Naive thymus-derived CD8-positive, alpha-beta T cell (primary cell): ENCODE data around the gene MPPED1. TPM values are rescaled to one million over a fixed set of nuclear protein-coding genes. Genes with fewer than 3 reads are reported as not detected.

Experiments
- ATAC-seq, 2 donors: fragments of 150-1000 bp; cut with Tn5 transposase in 1 of 2; sonication (Bioruptor Pico), chemical (Tn5 transposase) in 1 of 2; 1 replicate in 1 of 2; 2 replicates in 1 of 2; pipeline ENCODE4 v1.10.0; 2021; ENCODE audit warnings: mild to moderate bottlenecking in 2 of 2, moderate library complexity in 2 of 2
- POLR2A ChIA-PET: fragments of 350-600 bp; sonication (Branson Sonifier 250); formaldehyde crosslinking; loops from one replicate; lab custom pipeline; 2021; ENCODE audit warnings: antibody characterized with exemption; lab: Charles Lee
- DNase-seq, 10 donors: peaks; one replicate each; pipeline versions ENCODE4 v3.0.0 to v3.0.0-alpha.2; 2020 to 2022
- H3K27ac Mint-ChIP-seq, 10 donors: one replicate each; pipeline ENCODE4 v1.8.0; 2020 to 2022; ENCODE audit warnings: mild to moderate bottlenecking in 10 of 10, mixed read lengths in 10 of 10, moderate library complexity in 4 of 10, inconsistent platforms in 1 of 10
- H3K27me3 Mint-ChIP-seq, 5 donors: one replicate each; pipeline ENCODE4 v1.8.0; 2021 to 2022; ENCODE audit warnings: mixed read lengths in 5 of 5
- H3K36me3 Mint-ChIP-seq, 3 donors: one replicate each; pipeline ENCODE4 v1.8.0; 2020 to 2022; ENCODE audit warnings: mixed read lengths in 3 of 3, mild to moderate bottlenecking in 2 of 3, inconsistent platforms in 1 of 3
- H3K4me1 Mint-ChIP-seq, 4 donors: one replicate each; pipeline ENCODE4 v1.8.0; 2021 to 2022; ENCODE audit warnings: mixed read lengths in 4 of 4
- H3K4me3 Mint-ChIP-seq, 10 donors: one replicate each; pipeline ENCODE4 v1.8.0; 2020 to 2022; ENCODE audit warnings: mild to moderate bottlenecking in 10 of 10, mixed read lengths in 10 of 10, moderate library complexity in 6 of 10, inconsistent platforms in 1 of 10
- H3K9me3 Mint-ChIP-seq, 9 donors: one replicate each; pipeline ENCODE4 v1.8.0; 2020 to 2022; ENCODE audit warnings: mixed read lengths in 9 of 9, mild to moderate bottlenecking in 3 of 9, inconsistent platforms in 1 of 9, moderate library complexity in 1 of 9
- polyA plus RNA-seq, 3 donors: library from polyadenylated mRNA; unstranded; fragments of 300-500 nt; fragmentation: Illumina TruSeq; gene quantifications; one replicate each; pipeline ENCODE4 v1.2.3, GENCODE V29; 2021
- total RNA-seq, 8 experiments: library from RNA in 2 of 8; stranded (reverse) in 2 of 8; gene quantifications; one replicate each; pipeline ENCODE4 v1.2.3 and lab custom pipeline; 2021 to 2026

Gene MPPED1
- total and polyA plus RNA-seq, 5 experiments from 2014 or later, result 0.03 TPM; not detected in 4

DNA sequence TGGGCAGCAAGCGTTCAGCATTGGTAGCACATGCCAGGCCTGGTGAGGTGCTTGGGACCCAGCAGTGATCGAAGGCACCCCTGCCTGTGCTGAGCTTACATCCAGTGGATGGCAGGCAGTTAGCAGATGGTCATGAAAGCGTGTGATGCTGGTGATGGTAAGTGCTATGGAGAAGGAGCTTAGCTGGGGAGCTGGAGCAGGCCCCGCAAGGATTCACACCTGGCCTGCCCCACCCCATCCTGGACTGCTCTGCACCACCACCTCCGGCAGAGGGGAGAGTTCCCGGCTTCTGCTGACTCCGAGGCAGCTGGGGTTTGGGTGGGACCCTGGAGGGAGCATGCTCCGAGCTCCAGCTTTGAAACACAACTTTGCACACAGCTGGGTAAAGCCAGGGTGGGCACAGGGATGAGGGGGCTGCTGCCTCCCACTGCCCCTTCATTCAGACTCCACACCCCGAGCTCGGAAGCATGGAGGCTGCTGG lies 16.2 kb downstream of the MPPED1 start:
- Mint-ChIP-seq H3K4me3 (no peak overlapping the region), H3K9me3 (no peaks in the 10 kb centered on the region), H3K4me1 (peaks cover 0 to 2% (median 0%) of the 10 kb centered on the region in 4 donors), H3K27me3 (peaks cover 12 to 52% (median 33%) of the 10 kb centered on the region in 5 donors), H3K27ac (no peak overlapping the region), H3K36me3 (no peaks in the 10 kb centered on the region)
- ATAC-seq, result no peak
- POLR2A ChIA-PET, result interaction anchor here (0.5 kb wide), 1 partner anchor 223 kb away, joined by 3 read pairs; no protein-coding TSS in a partner anchor
- DNase-seq, result no peak

DNA sequence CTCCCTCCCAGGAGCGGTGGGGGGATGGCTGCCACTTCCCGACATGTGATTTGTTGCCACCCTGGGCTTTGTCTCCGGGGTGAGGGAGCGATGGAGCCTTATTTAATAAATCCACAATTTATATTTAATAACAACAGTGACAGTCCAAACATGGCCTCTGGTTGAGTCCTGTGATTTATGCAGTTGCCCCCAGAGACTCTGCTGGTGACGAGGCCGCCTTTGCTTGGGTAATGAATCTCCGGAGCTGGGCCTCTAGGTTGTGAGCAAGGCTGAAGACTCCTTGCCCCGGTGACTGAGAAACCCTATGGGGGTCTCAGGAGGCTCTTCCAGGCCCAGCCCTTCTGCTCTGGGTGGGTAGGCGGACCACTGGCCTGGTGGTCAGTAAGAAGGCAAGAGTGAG lies 16.7 kb downstream of the MPPED1 start:
- H3K4me3 Mint-ChIP-seq, result no peak overlapping the region
- POLR2A ChIA-PET, result interaction anchor here (0.5 kb wide), 1 partner anchor 224 kb away, joined by 3 read pairs; no protein-coding TSS in a partner anchor

GRCh38 chr22:43429426-43429825 lies 17.6 kb downstream of the MPPED1 start:
- Mint-ChIP-seq H3K9me3 (no peaks in the 10 kb centered on the region), H3K27ac (no peak overlapping the region), H3K4me1 (peaks cover 0 to 2% (median 0%) of the 10 kb centered on the region in 4 donors), H3K4me3 (no peak overlapping the region), H3K36me3 (no peaks in the 10 kb centered on the region), H3K27me3 (peaks cover 12 to 52% (median 33%) of the 10 kb centered on the region in 5 donors)
- DNase-seq, result no peak
- POLR2A ChIA-PET, result no interaction called here
- ATAC-seq, result no peak

More for the DNA sequence above, 16.7 kb downstream of the MPPED1 start:
- Mint-ChIP-seq H3K9me3 (no peaks in the 10 kb centered on the region), H3K27ac (no peak overlapping the region), H3K4me1 (peaks cover 0 to 2% (median 0%) of the 10 kb centered on the region in 4 donors), H3K27me3 (peaks cover 12 to 52% (median 33%) of the 10 kb centered on the region in 5 donors), H3K36me3 (no peaks in the 10 kb centered on the region)
- ATAC-seq (no peak), DNase-seq (no peak)

DNA sequence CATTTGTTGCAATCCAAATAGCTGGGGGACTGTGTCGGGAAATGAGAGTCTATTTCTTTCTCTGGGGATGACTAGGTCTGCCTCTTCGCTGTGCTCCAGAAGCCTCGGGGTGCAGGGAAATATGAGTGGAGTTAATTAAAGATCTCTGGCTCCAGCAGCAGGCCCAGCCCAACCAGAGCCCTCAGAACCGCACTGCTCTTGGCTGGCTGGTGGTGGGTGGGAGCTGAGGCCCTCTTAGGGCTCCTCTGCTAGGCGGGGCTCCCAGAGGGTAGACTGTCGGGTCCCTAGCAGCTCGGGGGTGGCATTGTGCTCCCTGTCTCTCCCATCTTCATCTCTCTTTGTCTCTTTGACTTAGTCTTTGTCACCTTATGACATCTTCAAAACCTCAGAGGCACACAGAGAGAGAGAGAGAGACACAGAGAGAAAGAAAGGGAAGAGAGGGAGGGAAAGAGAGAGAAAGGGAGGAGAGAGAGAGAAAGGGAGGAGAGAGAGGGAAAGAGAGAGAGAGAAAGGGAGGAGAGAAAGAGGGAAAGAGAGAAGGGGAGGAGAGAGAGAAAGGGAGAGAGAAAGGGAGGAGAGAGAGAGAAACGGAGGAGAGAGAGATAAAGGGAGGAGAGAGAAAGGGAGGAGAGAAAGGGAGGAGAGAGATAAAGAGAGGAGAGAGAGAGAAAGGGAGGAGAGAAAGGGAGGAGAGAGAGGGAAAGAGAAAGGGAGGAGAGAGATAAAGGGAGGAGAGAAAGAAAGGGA lies 20.2 kb downstream of the MPPED1 start:
- DNase-seq, result no peak
- H3K27ac Mint-ChIP-seq, result no peak overlapping the region
- no peak overlapping the region for H3K4me3 Mint-ChIP-seq
- H3K9me3 Mint-ChIP-seq, result no peaks in the 10 kb centered on the region
- H3K36me3 Mint-ChIP-seq, result no peaks in the 10 kb centered on the region
- POLR2A ChIA-PET, result no interaction called here
- no peak for ATAC-seq
- H3K4me1 Mint-ChIP-seq, result peaks cover 0 to 2% (median 0%) of the 10 kb centered on the region in 4 donors
- H3K27me3 Mint-ChIP-seq, result peaks cover 11 to 47% (median 35%) of the 10 kb centered on the region in 5 donors

GRCh38 chr22:43432883-43433415 lies 21.1 kb downstream of the MPPED1 start:
- POLR2A ChIA-PET, result no interaction called here
- no peaks in the 10 kb centered on the region for H3K36me3 Mint-ChIP-seq

DNA sequence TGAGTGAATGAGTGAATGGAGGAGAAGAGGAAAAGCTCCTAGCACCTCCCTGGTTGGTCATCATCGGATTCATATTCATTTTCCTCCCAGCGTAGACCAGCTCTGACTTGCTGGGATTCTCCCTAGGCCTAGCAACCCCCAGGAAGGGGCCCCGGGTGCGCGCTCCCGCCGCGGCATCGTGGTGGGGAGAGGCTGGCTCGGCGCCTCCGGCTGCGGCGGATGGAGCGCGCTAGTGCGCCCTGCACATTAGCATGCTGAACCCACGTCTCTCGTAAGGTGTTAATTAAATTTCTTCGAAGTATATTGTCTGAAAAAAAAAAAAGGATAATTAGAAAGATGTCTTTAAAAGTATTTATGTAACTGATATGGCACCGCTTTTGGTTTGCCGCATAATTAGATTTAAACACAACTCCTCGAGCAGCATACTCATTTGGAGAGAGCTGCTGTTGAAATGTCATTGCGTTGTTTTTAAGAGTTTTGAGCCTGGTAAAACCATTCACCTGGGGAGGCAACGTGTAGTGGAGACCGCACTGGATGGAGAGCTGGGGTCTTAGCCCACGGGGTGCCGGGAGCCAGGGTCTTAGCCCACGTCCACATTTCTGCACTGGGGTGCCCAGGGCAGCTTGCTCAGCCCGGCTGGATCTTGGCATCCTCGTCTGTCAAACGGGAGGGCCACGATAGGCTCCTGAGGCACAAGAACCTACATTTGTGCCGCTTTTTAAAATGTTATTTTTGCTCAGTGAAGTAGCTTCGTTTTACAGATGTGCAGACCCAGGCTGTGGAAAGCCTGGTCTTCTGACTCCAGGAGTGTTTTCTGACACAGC lies 21.8 kb downstream of the MPPED1 start:
- Mint-ChIP-seq H3K36me3 (no peaks in the 10 kb centered on the region), H3K4me3 (no peak overlapping the region), H3K4me1 (no peaks in the 10 kb centered on the region), H3K27me3 (peaks cover 11 to 40% (median 32%) of the 10 kb centered on the region in 5 donors), H3K9me3 (no peaks in the 10 kb centered on the region), H3K27ac (no peak overlapping the region)
- POLR2A ChIA-PET, result no interaction called here
- no peak for DNase-seq
- no peak for ATAC-seq

More at GRCh38 chr22:43432883-43433415, 21.1 kb downstream of the MPPED1 start:
- no peak for DNase-seq
- no peak for ATAC-seq
- H3K9me3 Mint-ChIP-seq, result no peaks in the 10 kb centered on the region
- peaks cover 10 to 41% (median 34%) of the 10 kb centered on the region in 5 donors for H3K27me3 Mint-ChIP-seq
- no peak overlapping the region for H3K27ac Mint-ChIP-seq
- H3K4me3 Mint-ChIP-seq, result no peak overlapping the region
- H3K4me1 Mint-ChIP-seq, result no peaks in the 10 kb centered on the region

- H3K27ac Mint-ChIP-seq, result no peak overlapping the region
- H3K27me3 Mint-ChIP-seq, result peaks cover 10 to 35% (median 25%) of the 10 kb centered on the region in 5 donors
- ATAC-seq (no peak), DNase-seq (no peak)
- no peaks in the 10 kb centered on the region for H3K36me3 Mint-ChIP-seq
- no peaks in the 10 kb centered on the region for H3K9me3 Mint-ChIP-seq
- POLR2A ChIA-PET, result no interaction called here
- H3K4me1 Mint-ChIP-seq, result no peaks in the 10 kb centered on the region
- H3K4me3 Mint-ChIP-seq, result no peak overlapping the region
Observed at GRCh38 chr22:43434275-43434927, 22.6 kb downstream of the MPPED1 start.

- POLR2A ChIA-PET, result no interaction called here
Observed at GRCh38 chr22:43434928-43435311, 23.1 kb downstream of the MPPED1 start.

GRCh38 chr22:43435851-43436811 lies 24.3 kb downstream of the MPPED1 start:
- no peak for ATAC-seq
- DNase-seq, result no peak
- H3K9me3 Mint-ChIP-seq, result no peaks in the 10 kb centered on the region
- no peaks in the 10 kb centered on the region for H3K36me3 Mint-ChIP-seq
- no peak overlapping the region for H3K4me3 Mint-ChIP-seq
- H3K27me3 Mint-ChIP-seq, result peaks cover 5 to 25% (median 13%) of the 10 kb centered on the region in 5 donors
- no peak overlapping the region for H3K27ac Mint-ChIP-seq
- H3K4me1 Mint-ChIP-seq, result no peaks in the 10 kb centered on the region
- POLR2A ChIA-PET, result no interaction called here

More at GRCh38 chr22:43434928-43435311, 23.1 kb downstream of the MPPED1 start:
- Mint-ChIP-seq H3K4me3 (no peak overlapping the region), H3K9me3 (no peaks in the 10 kb centered on the region), H3K36me3 (no peaks in the 10 kb centered on the region), H3K27ac (no peak overlapping the region), H3K4me1 (no peaks in the 10 kb centered on the region), H3K27me3 (peaks cover 7 to 34% (median 21%) of the 10 kb centered on the region in 5 donors)
- ATAC-seq (no peak), DNase-seq (no peak)

- Mint-ChIP-seq H3K27ac (no peak overlapping the region), H3K4me1 (no peaks in the 10 kb centered on the region), H3K36me3 (no peaks in the 10 kb centered on the region), H3K27me3 (peaks cover 0 to 17% (median 6%) of the 10 kb centered on the region in 5 donors), H3K4me3 (no peak overlapping the region), H3K9me3 (no peaks in the 10 kb centered on the region)
- POLR2A ChIA-PET, result no interaction called here
- DNase-seq (no peak), ATAC-seq (no peak)
Observed at GRCh38 chr22:43436868-43437267, 25.1 kb downstream of the MPPED1 start.

GRCh38 chr22:43437871-43438475 lies 26.2 kb downstream of the MPPED1 start:
- peaks cover 0 to 20% (median 7%) of the 10 kb centered on the region in 5 donors for H3K27me3 Mint-ChIP-seq
- H3K4me3 Mint-ChIP-seq, result no peak overlapping the region
- ATAC-seq (no peak), DNase-seq (no peak)
- H3K4me1 Mint-ChIP-seq, result no peaks in the 10 kb centered on the region
- no peaks in the 10 kb centered on the region for H3K36me3 Mint-ChIP-seq
- POLR2A ChIA-PET, result no interaction called here
- H3K27ac Mint-ChIP-seq, result no peak overlapping the region
- no peaks in the 10 kb centered on the region for H3K9me3 Mint-ChIP-seq
